GM12892 (cell line): ENCODE data around the gene KCNQ5.

Experiments used
- DNase-seq: peaks from one replicate; pipeline ENCODE4 v3.0.0; 2011; ENCODE audit not compliant: insufficient read length
- FAIRE-seq: peaks from 2 replicates; lab custom pipeline; 2011; peaks lifted over from hg19 to GRCh38; lab: Jason Lieb, UNC
- POLR2A ChIP-seq: IDR thresholded peaks from 2 replicates; pipeline ENCODE4 v1.6.1; 2011; ENCODE audit warnings: low read depth, low read length, control low read depth
- POLR2AphosphoS5 ChIP-seq: IDR thresholded peaks from 2 replicates; pipeline ENCODE4 v1.6.1; 2011; ENCODE audit warnings: low read depth, low read length, control low read depth
- TAF1 ChIP-seq: IDR thresholded peaks from 2 replicates; pipeline ENCODE4 v1.6.1; 2011; ENCODE audit warnings: low read depth, mild to moderate bottlenecking, control low read depth, low read length, borderline replicate concordance

KCNQ5 gene

GRCh38 chr6:72760114-72760793, 138.4 kb downstream of the KCNQ5 start:
- DNase-seq (no peak), FAIRE-seq (no peak)
- no peak for TF ChIP-seq POLR2A
- TF ChIP-seq TAF1 = no peak
- TF ChIP-seq POLR2AphosphoS5 = no peak

DNA sequence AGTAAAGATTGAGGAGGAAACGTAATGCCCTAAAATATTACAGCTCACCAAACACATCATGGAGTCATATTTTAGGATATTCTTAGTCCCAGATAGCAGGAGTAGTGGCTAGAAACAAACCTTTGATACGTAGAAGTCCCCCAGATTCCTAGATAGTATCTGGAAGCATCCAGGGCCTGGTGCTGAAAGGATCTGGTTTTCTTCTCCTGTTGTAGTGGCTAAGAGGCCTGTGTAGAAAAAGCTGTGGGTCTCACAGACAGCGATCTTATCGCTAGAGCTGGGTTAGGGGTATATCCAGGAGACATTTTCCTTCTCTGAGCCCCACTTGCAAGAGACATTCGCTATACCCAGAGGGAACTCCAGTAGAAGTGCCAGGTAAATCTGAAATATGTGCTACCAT, 139.9 kb downstream of the KCNQ5 start:
- no peak for TF ChIP-seq POLR2AphosphoS5
- TF ChIP-seq TAF1 = no peak
- TF ChIP-seq POLR2A = no peak
- DNase-seq (no peak), FAIRE-seq (no peak)

GRCh38 chr6:72769459-72770125, 147.7 kb downstream of the KCNQ5 start:
- no peak for DNase-seq
- FAIRE-seq = no peak
- TF ChIP-seq POLR2A = no peak
- TF ChIP-seq TAF1 = no peak
- no peak for TF ChIP-seq POLR2AphosphoS5

DNA sequence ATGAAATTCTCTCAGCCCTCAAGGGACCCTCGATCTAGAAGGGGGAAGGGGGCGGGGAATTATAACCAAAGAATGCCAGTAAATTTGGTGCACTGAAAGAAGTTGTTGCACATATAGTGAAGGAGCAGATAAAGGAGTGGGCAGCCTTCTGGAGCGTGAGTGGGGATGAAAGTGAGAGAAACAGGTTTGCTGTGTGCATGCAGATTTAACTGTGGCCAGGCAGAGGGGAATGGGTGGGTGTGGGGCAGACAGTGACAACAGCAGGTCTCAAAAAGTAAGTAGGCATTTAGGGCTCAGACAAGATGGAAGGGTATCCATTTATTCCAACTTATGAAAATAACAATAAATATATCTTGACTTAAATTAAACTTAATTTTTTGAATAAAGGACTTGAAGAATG, 149.1 kb downstream of the KCNQ5 start:
- TF ChIP-seq TAF1 (no peak), POLR2AphosphoS5 (no peak), POLR2A (no peak)
- no peak for FAIRE-seq
- DNase-seq = no peak

DNA sequence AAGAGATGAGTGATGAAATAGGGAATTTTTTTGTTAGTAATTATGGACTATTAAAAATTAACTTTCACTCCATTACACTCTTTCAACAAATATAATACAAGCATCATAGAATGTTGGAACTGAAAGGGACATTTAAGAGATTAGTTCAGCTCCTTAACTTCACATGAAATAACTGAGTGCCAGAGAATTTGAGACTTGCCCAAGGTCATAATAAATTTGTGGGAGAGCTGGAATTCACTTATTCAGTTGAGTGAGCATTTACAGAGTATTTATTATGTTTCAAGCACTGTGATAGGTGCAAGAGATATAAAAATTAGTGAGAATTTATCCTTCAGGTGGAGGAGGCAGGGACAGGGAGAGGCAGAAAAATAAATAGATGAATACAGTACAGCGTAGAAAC, 154.6 kb downstream of the KCNQ5 start:
- DNase-seq = no peak
- no peak for FAIRE-seq
- no peak for TF ChIP-seq TAF1
- no peak for TF ChIP-seq POLR2AphosphoS5
- TF ChIP-seq POLR2A = no peak

GRCh38 chr6:72781624-72782023, 159.8 kb downstream of the KCNQ5 start:
- no peak for TF ChIP-seq TAF1
- TF ChIP-seq POLR2AphosphoS5 = no peak
- no peak for TF ChIP-seq POLR2A
- no peak for FAIRE-seq
- no peak for DNase-seq

GRCh38 chr6:72783035-72783434, 161.2 kb downstream of the KCNQ5 start:
- no peak for DNase-seq
- TF ChIP-seq POLR2A (no peak), POLR2AphosphoS5 (no peak), TAF1 (no peak)
- FAIRE-seq = no peak

- FAIRE-seq = no peak
These were observed 161.8 kb downstream of the KCNQ5 start for GRCh38 chr6:72783666-72784065.

GRCh38 chr6:72784071-72784470, 162.2 kb downstream of the KCNQ5 start:
- FAIRE-seq = no peak
- TF ChIP-seq POLR2A = no peak
- TF ChIP-seq POLR2AphosphoS5 = no peak
- TF ChIP-seq TAF1 = no peak
- DNase-seq = no peak

More at GRCh38 chr6:72783666-72784065, 161.8 kb downstream of the KCNQ5 start:
- no peak for DNase-seq
- no peak for TF ChIP-seq POLR2A
- TF ChIP-seq TAF1 = no peak
- no peak for TF ChIP-seq POLR2AphosphoS5

DNA sequence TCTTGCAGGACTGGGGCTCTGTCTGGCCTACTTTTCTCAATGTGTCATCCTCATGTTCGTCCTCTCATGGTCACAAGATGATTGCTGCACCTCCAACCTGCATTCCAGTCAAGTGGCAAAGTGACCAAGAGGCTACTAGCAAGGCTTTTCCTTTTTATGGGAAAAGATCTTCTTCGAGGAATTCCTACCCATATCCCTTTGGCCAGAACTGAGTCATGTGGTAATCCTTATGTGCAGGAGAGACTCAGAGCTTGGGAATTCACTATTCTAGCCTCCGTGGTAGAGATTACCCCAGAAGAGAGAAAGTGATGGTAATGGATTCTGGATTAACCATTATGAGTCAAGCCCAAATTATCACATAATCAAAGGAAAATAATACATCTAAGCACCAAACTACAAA, 162.7 kb downstream of the KCNQ5 start:
- no peak for FAIRE-seq
- no peak for DNase-seq
- TF ChIP-seq POLR2AphosphoS5 (no peak), POLR2A (no peak), TAF1 (no peak)

DNA sequence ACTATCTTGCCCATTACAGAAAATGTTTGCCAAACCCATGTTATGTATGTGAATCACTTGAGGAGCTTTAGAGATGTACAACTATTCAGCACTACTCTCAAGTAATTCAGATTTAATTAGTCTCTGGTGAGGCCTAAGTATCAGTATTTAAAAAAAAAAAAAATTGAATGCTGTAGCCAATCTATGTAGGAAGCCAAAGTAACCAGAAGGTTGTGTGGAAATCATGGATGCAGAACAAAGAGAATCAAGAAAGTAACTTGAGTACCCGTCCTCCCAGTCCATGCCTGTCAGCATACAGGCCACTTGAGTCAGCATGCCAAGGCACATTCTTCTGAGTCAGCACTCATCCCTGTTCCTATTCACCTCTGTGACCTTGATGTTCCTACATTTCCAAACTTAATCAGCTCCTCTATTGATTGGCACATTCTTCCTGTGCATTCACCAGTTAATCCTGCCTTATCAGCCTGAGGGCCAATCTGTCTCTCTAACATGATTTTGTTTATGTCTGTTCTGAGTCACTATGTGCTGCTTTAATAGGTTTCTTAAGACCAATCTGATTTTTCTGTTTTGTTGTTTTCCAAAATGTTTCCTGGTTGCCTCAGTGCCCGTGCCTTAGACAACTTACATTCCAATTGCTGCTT, 165.6 kb downstream of the KCNQ5 start:
- FAIRE-seq = no peak
- no peak for DNase-seq

GRCh38 chr6:72788188-72788587, 166.3 kb downstream of the KCNQ5 start:
- TF ChIP-seq POLR2AphosphoS5 (no peak), POLR2A (no peak), TAF1 (no peak)
- FAIRE-seq (no peak), DNase-seq (no peak)

More for the DNA sequence above, 165.6 kb downstream of the KCNQ5 start:
- TF ChIP-seq POLR2A (no peak), POLR2AphosphoS5 (no peak), TAF1 (no peak)
